ENCODE results near the gene DES.

Gene DES

DNA sequence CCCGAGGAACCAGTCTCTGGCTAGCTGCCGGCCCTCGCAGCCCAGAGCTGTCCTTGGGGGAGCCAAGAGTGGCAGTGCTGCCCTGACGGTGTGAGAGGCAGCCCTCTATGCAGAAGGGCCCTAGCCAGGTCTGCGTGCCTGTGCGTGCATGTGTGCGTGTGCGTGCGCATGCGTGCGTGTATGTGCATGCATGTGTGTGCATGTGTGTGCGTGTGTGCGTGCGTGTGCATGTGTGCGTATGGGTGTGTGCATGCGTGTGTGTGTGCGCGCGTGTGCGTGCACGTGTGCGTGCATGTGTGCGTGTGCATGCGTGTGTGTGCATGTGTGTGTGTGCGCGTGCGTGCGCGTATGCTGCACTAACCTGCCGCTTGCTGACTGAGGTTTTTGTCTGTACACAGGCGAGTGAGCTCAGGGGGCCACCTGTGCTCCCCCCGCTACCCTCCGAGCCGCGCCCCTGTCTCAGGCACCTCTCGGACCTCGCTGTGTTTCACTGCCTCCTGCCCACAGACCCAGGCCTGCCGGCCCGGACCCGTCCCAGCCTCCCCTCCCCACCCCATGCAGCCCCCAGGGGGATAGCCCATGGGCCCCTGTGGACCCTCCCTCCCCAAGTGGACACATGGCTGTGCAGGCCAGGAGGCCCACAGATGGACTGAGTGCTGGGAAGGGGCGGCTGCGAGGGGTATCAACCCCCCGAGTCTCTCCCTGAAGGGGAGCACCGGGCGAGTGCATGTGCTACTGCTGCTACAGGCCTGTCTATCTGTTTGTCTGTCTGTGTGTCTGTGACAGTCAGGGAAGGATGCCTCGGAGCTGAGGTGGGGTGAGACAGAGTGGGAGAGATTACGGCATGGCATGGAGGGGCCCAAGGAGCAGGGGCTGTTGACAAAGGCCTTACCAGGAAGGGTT is 47.7 kb downstream of the DES start:
- intact Hi-C loops (cut with micrococcal nuclease), result no loop called here
- Mint-ChIP-seq H3K4me3 (no peak overlapping the region), H3K4me1 (ENCODE audit: low read depth) (no peaks in the 10 kb centered on the region), H3K36me3 (ENCODE audit: low read depth) (no peaks in the 10 kb centered on the region), H3K27ac (no peak overlapping the region), H3K27me3 (peaks cover 3% of the 10 kb centered on the region), H3K9me3 (no peaks in the 10 kb centered on the region)

DNA sequence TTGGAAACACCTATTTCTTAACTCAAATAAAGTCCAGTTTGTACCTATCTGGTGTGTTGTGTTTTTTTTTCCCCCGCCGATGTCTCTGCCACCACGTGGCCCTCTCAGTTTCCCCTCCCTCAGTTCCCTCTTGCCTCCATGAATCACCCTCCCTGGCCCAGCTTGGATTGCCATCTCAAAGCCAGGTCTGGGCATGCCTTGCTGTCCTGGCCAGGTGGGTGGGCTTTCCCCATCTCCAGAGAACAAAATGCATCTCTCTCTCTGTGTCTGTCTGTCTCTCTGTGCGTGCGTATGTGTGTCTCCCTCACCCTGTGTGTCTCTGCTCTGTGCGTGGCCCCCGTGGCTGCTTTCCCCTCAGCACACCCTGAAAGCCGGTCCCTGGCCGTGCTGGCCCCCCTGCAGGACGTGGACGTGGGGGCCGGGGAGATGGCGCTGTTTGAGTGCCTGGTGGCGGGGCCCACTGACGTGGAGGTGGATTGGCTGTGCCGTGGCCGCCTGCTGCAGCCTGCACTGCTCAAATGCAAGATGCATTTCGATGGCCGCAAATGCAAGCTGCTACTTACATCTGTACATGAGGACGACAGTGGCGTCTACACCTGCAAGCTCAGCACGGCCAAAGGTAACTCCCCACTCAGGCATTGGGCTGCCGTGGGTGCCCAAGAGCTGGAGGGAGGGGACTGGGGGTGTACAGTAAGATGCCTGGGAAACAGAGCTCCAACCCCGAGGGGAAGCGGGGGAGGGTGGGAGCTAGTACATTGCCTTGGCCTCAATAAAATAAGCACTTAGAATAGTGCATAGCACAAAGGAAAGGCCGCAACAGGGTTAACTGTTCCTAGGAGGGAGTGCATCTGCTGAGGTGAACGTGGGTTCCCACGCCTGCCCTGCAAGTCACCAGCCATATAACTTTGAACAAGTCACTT is 48.9 kb downstream of the DES start:
- Mint-ChIP-seq H3K4me1 (ENCODE audit: low read depth) (no peaks in the 10 kb centered on the region), H3K36me3 (ENCODE audit: low read depth) (no peaks in the 10 kb centered on the region), H3K9me3 (no peaks in the 10 kb centered on the region), H3K27me3 (peaks cover 4% of the 10 kb centered on the region), H3K27ac (no peak overlapping the region), H3K4me3 (no peak overlapping the region)
- intact Hi-C loops (cut with micrococcal nuclease), result no loop called here

GRCh38 chr2:219467736-219468075 is 49.5 kb downstream of the DES start:
- no peaks in the 10 kb centered on the region for H3K36me3 Mint-ChIP-seq (ENCODE audit: low read depth)
- no peaks in the 10 kb centered on the region for H3K9me3 Mint-ChIP-seq
- intact Hi-C loops (cut with micrococcal nuclease), result no loop called here
- no peaks in the 10 kb centered on the region for H3K4me1 Mint-ChIP-seq (ENCODE audit: low read depth)
- H3K4me3 Mint-ChIP-seq, result no peak overlapping the region
- no peak overlapping the region for H3K27ac Mint-ChIP-seq
- H3K27me3 Mint-ChIP-seq, result peaks cover 4% of the 10 kb centered on the region

GRCh38 chr2:219468410-219469185 is 50.4 kb downstream of the DES start:
- intact Hi-C loops (cut with micrococcal nuclease), result no loop called here
- H3K36me3 Mint-ChIP-seq (ENCODE audit: low read depth), result no peaks in the 10 kb centered on the region
- no peak overlapping the region for H3K27ac Mint-ChIP-seq
- no peak overlapping the region for H3K4me3 Mint-ChIP-seq
- H3K27me3 Mint-ChIP-seq, result peaks cover 4% of the 10 kb centered on the region
- no peaks in the 10 kb centered on the region for H3K4me1 Mint-ChIP-seq (ENCODE audit: low read depth)
- H3K9me3 Mint-ChIP-seq, result no peaks in the 10 kb centered on the region

DNA sequence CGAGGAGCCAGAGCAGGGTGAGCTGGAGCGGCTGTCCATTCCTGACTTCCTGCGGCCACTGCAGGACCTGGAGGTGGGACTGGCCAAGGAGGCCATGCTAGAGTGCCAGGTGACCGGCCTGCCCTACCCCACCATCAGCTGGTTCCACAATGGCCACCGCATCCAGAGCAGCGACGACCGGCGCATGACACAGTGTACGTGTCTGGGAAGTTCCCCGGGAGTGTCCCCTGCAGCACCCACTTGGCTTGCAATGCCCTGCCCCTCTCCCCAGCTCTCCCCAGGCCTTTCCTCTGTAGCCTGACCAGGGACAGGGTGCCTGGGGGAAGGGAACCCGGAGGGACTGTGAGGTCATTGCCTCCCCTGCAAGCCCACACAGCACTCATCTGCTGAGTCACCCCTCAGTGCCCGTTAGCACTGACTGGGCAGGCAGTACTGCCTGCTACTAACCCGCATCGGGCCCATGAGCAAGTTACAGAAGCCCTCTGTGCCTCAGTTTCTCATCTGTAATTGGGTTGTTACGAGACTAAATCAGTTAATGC is 51.1 kb downstream of the DES start:
- Mint-ChIP-seq H3K36me3 (ENCODE audit: low read depth) (no peaks in the 10 kb centered on the region), H3K4me3 (no peak overlapping the region), H3K9me3 (no peaks in the 10 kb centered on the region), H3K4me1 (ENCODE audit: low read depth) (no peaks in the 10 kb centered on the region), H3K27ac (no peak overlapping the region), H3K27me3 (peaks cover 4% of the 10 kb centered on the region)
- intact Hi-C loops (cut with micrococcal nuclease), result no loop called here

DNA sequence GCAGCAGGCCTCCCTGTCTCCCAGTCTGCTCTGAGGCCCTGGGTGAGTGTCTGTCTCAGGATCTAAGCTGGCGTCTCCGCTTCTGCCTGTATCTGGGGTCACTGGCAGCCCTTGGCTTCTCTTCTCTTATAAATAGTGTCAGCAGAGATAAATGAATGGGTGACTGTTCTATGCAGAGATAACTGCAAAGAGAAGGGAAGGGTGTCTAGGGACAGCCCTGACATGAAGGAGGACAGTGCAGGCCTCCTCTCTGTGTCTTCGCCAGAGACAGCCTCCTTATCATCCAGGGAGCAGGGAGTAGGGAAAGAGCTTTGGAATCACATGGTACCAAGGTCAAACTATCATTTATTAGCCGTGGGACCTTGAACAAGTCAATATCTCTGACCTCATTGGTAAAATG is 52.3 kb downstream of the DES start:
- no peaks in the 10 kb centered on the region for H3K4me1 Mint-ChIP-seq (ENCODE audit: low read depth)
- intact Hi-C loops (cut with micrococcal nuclease), result no loop called here
- H3K27me3 Mint-ChIP-seq, result peaks cover 7% of the 10 kb centered on the region
- no peak overlapping the region for H3K27ac Mint-ChIP-seq
- H3K9me3 Mint-ChIP-seq, result no peaks in the 10 kb centered on the region
- no peak overlapping the region for H3K4me3 Mint-ChIP-seq
- no peaks in the 10 kb centered on the region for H3K36me3 Mint-ChIP-seq (ENCODE audit: low read depth)

DNA sequence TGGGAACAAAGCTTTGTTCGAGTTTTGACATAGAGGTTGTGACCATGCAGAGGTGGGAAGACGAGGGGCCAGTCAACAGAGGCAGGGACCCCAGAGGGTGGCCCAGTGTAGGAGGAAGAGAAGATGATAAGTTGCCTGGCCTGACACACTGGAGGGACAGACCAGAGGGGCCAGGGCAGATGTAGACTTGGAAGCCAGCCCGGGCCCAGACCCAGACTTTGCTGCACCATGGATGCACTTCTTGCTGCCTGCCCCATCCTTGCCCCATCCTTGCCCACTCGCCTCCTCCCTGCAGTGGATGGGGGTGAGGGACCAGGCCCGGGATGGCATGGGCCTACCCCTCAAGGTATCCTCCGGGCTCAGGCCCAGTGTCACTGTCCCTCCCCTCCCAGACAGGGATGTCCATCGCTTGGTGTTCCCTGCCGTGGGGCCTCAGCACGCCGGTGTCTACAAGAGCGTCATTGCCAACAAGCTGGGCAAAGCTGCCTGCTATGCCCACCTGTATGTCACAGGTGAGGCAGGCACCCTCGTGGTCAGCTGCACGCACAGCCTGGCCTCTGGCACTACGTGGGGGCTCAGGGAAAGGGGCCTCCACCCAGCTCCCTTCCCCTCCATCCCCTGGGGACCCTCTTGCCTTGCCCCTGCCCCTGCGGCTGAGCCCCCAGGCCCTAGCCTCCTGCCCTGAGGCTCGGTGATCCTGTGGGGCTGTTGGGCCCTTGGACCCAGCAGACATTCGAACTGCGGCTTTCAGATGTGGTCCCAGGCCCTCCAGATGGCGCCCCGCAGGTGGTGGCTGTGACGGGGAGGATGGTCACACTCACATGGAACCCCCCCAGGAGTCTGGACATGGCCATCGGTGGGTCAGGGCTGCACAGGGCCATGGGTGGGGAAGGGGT is 53.5 kb downstream of the DES start:
- no peak overlapping the region for H3K27ac Mint-ChIP-seq
- H3K4me3 Mint-ChIP-seq, result no peak overlapping the region
- peaks cover 5% of the 10 kb centered on the region for H3K4me1 Mint-ChIP-seq (ENCODE audit: low read depth)
- no peaks in the 10 kb centered on the region for H3K36me3 Mint-ChIP-seq (ENCODE audit: low read depth)
- H3K9me3 Mint-ChIP-seq, result no peaks in the 10 kb centered on the region
- peaks cover 13% of the 10 kb centered on the region for H3K27me3 Mint-ChIP-seq
- intact Hi-C loops (cut with micrococcal nuclease), result no loop called here

- Mint-ChIP-seq H3K27me3 (peaks cover 23% of the 10 kb centered on the region), H3K27ac (no peak overlapping the region), H3K4me1 (ENCODE audit: low read depth) (peaks cover 5% of the 10 kb centered on the region), H3K9me3 (no peaks in the 10 kb centered on the region), H3K36me3 (ENCODE audit: low read depth) (no peaks in the 10 kb centered on the region), H3K4me3 (no peak overlapping the region)
- intact Hi-C loops (cut with micrococcal nuclease), result no loop called here
Measured at GRCh38 chr2:219472629-219473187, 54.5 kb downstream of the DES start.

DNA sequence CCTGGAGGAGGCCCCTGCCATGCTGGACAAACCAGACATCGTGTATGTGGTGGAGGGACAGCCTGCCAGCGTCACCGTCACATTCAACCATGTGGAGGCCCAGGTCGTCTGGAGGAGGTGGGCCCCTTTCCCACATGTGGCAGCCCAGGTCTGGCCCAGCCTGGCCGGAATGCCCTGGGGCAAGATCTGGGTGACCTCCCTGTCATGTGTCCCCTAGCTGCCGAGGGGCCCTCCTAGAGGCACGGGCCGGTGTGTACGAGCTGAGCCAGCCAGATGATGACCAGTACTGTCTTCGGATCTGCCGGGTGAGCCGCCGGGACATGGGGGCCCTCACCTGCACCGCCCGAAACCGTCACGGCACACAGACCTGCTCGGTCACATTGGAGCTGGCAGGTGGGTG is 55.3 kb downstream of the DES start:
- Mint-ChIP-seq H3K27ac (no peak overlapping the region), H3K27me3 (peaks cover 25% of the 10 kb centered on the region), H3K36me3 (ENCODE audit: low read depth) (no peaks in the 10 kb centered on the region), H3K4me3 (no peak overlapping the region), H3K4me1 (ENCODE audit: low read depth) (peaks cover 5% of the 10 kb centered on the region), H3K9me3 (no peaks in the 10 kb centered on the region)
- intact Hi-C loops (cut with micrococcal nuclease), result no loop called here

DNA sequence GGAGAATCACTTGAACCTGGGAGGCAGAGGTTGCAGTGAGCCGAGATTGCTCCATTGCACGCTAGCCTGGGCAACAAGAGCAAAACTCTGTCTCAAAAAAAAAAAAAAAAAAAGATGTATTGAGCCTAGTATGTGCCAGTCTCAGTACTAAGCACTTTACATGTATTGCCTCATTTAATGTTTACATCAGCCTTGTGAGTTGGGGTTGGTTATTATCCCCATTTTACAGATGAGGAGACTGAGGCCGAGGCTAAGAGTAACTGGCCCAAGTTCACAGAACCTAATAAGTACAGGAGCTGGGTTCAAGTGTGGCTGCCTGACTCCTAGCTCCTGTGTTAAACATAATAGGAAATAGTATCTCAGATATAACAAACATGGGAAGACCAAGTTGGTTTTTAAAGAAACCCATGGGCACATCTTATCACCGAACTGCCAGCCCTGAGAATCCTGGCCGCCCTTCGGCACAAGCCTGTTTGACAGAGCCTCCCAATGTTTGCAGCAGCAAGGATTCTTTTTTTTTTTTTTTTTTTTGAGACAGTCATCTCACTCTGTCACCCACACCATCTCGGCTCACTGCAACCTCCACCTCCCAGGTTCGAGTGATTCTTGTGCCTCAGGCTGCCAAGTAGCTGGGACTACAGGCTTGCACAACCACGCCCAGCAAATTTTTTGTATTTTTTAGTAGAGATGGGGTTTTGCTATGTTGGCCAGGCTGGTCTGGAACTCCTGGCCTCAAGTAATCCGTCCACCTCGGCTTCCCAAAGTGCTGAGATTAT is 56.3 kb downstream of the DES start:
- intact Hi-C loops (cut with micrococcal nuclease), result no loop called here
- peaks cover 28% of the 10 kb centered on the region for H3K27me3 Mint-ChIP-seq

DNA sequence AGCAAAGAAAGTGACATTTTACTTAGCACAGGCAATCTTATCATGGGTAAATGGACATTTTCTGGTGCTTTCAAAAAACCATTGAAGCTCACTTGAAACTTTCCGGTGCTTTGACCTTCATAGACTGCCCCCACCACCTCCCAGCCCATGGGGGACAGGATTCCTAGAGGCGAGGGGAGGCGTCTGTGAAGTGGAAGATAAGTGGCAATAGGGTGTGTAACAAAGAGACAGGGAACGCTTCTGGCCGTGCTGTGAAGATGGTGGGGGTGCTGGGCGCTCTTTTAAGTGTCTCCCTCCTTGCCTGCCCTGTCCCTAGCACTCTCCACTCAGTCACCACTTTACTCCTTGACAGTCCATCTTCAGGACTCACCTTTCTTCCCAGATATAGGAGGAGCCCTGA is 57.1 kb downstream of the DES start:
- H3K27ac Mint-ChIP-seq, result no peak overlapping the region
- H3K4me3 Mint-ChIP-seq, result no peak overlapping the region
- H3K4me1 Mint-ChIP-seq (ENCODE audit: low read depth), result peaks cover 5% of the 10 kb centered on the region
- H3K36me3 Mint-ChIP-seq (ENCODE audit: low read depth), result no peaks in the 10 kb centered on the region
- peaks cover 36% of the 10 kb centered on the region for H3K27me3 Mint-ChIP-seq
- intact Hi-C loops (cut with micrococcal nuclease), result no loop called here
- no peaks in the 10 kb centered on the region for H3K9me3 Mint-ChIP-seq

More for the DNA sequence above, 56.3 kb downstream of the DES start:
- no peak overlapping the region for H3K4me3 Mint-ChIP-seq
- H3K9me3 Mint-ChIP-seq, result no peaks in the 10 kb centered on the region
- no peaks in the 10 kb centered on the region for H3K36me3 Mint-ChIP-seq (ENCODE audit: low read depth)
- no peak overlapping the region for H3K27ac Mint-ChIP-seq
- peaks cover 5% of the 10 kb centered on the region for H3K4me1 Mint-ChIP-seq (ENCODE audit: low read depth)

Data from dendritic cell treated with granulocyte-macrophage colony-stimulating factor and Interleukin-4, amounts not matched to agents 40 ng/mL and 50 ng/mL, for 4 days (primary cell).